Left lung (tissue), 10 donors: ENCODE measurements around the gene MAP4. TPM values are rescaled to one million over a fixed set of nuclear protein-coding genes. Genes with fewer than 3 reads are reported as not detected.

Experiments used
- ATAC-seq: fragments of 200-7000 bp; cut with Tn5 transposase; one replicate; pipeline ENCODE4 v1.9.1; 2020; ENCODE audit warnings: moderate library complexity
- DNase-seq, 4 donors: peaks; one replicate each; pipeline ENCODE4 v3.0.0-alpha.2; 2013 to 2020
- H3K27ac ChIP-seq, 2 donors: fragments of 200-600 bp; sonication (generic) in 1 of 2; one replicate each; pipeline versions ENCODE4 v1.5.0 to v1.8.0; 2020 to 2021
- H3K27me3 ChIP-seq, 2 donors: fragments of 200-600 bp; sonication (generic) in 1 of 2; one replicate each; pipeline versions ENCODE4 v1.5.0 to v1.8.0; 2020 to 2021
- H3K36me3 ChIP-seq, 2 donors: fragments of 200-600 bp; sonication (generic) in 1 of 2; one replicate each; pipeline versions ENCODE4 v1.5.0 to v1.8.0; 2020 to 2021
- H3K4me1 ChIP-seq, 2 donors: fragments of 200-600 bp; one replicate each; pipeline ENCODE4 v1.8.0; 2021
- H3K4me3 ChIP-seq, 2 donors: fragments of 200-600 bp; sonication (generic) in 1 of 2; one replicate each; pipeline versions ENCODE4 v1.5.0 to v1.8.0; 2020 to 2021; ENCODE audit warnings: mild to moderate bottlenecking in 1 of 2
- H3K9me3 ChIP-seq, 2 donors: fragments of 200-600 bp; sonication (generic) in 1 of 2; one replicate each; pipeline versions ENCODE4 v1.5.0 to v1.8.0; 2020 to 2021
- CTCF ChIP-seq, 2 donors: fragments of 200-600 bp; sonication (generic) in 1 of 2; IDR thresholded peaks; one replicate each; pipeline versions ENCODE4 v1.5.0 to v1.8.0; 2021; ENCODE audit warnings: antibody characterized with exemption in 2 of 2
- intact Hi-C, 2 donors: fragments of 100-400 bp; cut with DNase I; formaldehyde crosslinking; loops; one replicate each; pipeline versions ENCODE4 v1.11.2 to v1.14.2; 2022
- polyA plus RNA-seq, 6 donors: library from polyadenylated mRNA; unstranded; fragments of 120-200 nt; gene quantifications; one replicate each; pipeline ENCODE4 v1.2.1, GENCODE V29; 2013; ENCODE audit not compliant: insufficient read length in 6 of 6
- total RNA-seq, 2 donors: library from RNA; stranded (reverse); fragmentation: NEBNext Ultra II Directional; extraction: Animal tissue kit (Norgen Biotek cat#: 25700); gene quantifications; one replicate each; pipeline ENCODE4 v1.2.1, GENCODE V29; 2021
- donor health status: DM: no; HTN: yes; CAD: no.
- donor health status: DM: no; HTN: no; CAD: no.

Gene MAP4
- total and polyA plus RNA-seq, 8 donors: 165 to 216 (median 177) TPM

GRCh38 chr3:47979070-47979469 lies 37.1 kb downstream of the MAP4 start:
- no peak overlapping the region for H3K4me3 ChIP-seq
- intact Hi-C loops: no loop called here
- no peak for TF ChIP-seq CTCF (IDR thresholded peaks at IDR 0.05)
- H3K27me3 ChIP-seq: no peaks in the 10 kb centered on the region
- no peak for ATAC-seq
- no peaks in the 10 kb centered on the region for H3K9me3 ChIP-seq
- peaks cover 0 to 10% of the 10 kb centered on the region in 2 donors for H3K36me3 ChIP-seq
- no peak overlapping the region for H3K27ac ChIP-seq
- no peak for DNase-seq
- peaks cover 2% of the 10 kb centered on the region in 2 donors for H3K4me1 ChIP-seq

DNA sequence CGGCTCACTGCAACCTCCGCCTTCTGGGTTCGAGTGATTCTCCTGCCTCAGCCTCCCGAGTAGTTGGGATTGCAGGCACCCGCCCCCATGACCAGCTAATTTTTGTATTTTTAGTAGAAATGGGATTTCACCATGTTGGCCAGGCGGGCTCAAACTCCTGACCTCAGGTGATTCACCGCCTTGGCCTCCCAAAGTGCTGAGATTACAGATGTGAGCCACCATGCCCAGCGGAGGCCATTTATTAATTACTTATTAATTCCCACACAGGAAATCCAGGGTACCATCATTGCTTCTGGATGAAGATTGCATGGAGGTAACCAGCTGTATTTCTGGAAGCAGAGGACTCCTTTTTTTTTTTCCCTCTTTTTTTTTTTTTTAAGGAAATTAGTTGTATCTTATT lies 37.8 kb downstream of the MAP4 start:
- TF ChIP-seq CTCF (IDR thresholded peaks at IDR 0.05): no peak
- Histone ChIP-seq H3K27ac (no peak overlapping the region), H3K36me3 (peaks cover 0 to 10% of the 10 kb centered on the region in 2 donors), H3K4me3 (no peak overlapping the region), H3K4me1 (no peaks in the 10 kb centered on the region), H3K9me3 (no peaks in the 10 kb centered on the region), H3K27me3 (no peaks in the 10 kb centered on the region)
- intact Hi-C loops: no loop called here
- ATAC-seq (no peak), DNase-seq (no peak)

DNA sequence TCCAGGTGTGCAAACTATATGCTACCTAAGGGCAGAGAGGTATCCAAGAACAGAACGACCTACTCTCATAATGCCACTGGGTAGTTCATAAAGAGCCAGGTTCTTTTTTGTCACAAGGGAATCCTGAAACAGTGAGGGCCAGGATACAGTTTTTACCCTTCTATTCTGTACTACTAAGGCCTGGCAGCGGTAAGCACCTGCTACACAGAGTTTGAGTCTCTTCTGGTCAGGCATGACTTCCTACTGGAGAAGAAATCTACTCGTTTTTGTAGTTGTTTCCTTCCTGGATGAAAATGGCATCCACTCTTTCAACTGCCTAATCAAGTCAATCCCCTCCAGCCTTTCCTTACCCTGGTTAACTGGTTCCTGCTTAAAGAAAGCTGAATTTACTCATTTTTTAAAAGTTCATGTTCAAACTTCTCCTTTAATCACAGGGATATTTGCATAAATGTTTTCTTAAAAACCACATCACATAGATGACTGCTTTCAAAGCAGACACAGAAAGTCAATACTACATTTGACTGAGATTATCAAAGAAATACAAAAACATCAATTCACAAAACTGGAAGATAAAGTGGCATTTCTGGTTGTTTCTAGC lies 40.0 kb downstream of the MAP4 start:
- intact Hi-C loops: no loop called here
- ATAC-seq: no peak
- no peak for TF ChIP-seq CTCF (IDR thresholded peaks at IDR 0.05)

GRCh38 chr3:47974974-47975470 lies 41.2 kb downstream of the MAP4 start:
- intact Hi-C loops: no loop called here
- no peak for TF ChIP-seq CTCF (IDR thresholded peaks at IDR 0.05)
- Histone ChIP-seq H3K4me1 (no peaks in the 10 kb centered on the region), H3K27me3 (no peaks in the 10 kb centered on the region), H3K36me3 (peaks cover 0 to 10% of the 10 kb centered on the region in 2 donors), H3K4me3 (no peak overlapping the region), H3K27ac (no peak overlapping the region), H3K9me3 (no peaks in the 10 kb centered on the region)
- ATAC-seq: no peak
- no peak for DNase-seq

More for the DNA sequence above, 40.0 kb downstream of the MAP4 start:
- Histone ChIP-seq H3K27me3 (no peaks in the 10 kb centered on the region), H3K27ac (no peak overlapping the region), H3K4me1 (no peaks in the 10 kb centered on the region), H3K36me3 (peaks cover 0 to 10% of the 10 kb centered on the region in 2 donors), H3K9me3 (no peaks in the 10 kb centered on the region), H3K4me3 (no peak overlapping the region)
- DNase-seq: no peak

DNA sequence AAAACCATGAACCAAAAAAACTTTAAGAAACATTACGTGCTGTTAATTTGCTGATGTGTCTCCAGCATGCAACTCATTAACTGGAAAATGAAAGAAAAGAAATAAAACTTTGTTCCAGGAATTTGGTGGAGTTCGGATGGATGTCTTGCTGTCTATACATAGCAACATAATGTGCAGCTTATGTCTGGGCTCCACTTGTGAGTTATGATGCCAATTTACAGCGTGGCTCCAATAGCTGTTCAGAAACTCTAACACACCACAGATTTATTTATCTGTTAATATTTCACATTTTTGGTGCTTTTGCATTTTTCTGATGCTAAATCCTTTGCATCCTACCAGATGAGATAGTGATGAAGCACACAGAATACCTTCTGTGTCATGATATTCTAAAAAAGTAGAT lies 45.1 kb downstream of the MAP4 start:
- Histone ChIP-seq H3K4me3 (no peak overlapping the region), H3K27me3 (no peaks in the 10 kb centered on the region), H3K4me1 (no peaks in the 10 kb centered on the region), H3K27ac (no peak overlapping the region), H3K9me3 (no peaks in the 10 kb centered on the region), H3K36me3 (peaks cover 0 to 10% of the 10 kb centered on the region in 2 donors)
- no peak for DNase-seq
- TF ChIP-seq CTCF (IDR thresholded peaks at IDR 0.05): no peak
- ATAC-seq: no peak
- intact Hi-C loops: no loop called here
